SU-DHL-6 (cell line): ENCODE results near the gene RNF167.

Experiments
- CTCF ChIP-seq: fragments of 200-600 bp; sonication (generic); IDR thresholded peaks from one replicate; pipeline ENCODE4 v1.5.1; 2017; ENCODE audit warnings: antibody characterized with exemption, mild to moderate bottlenecking, low read length, moderate library complexity; ENCODE audit not compliant: insufficient read depth, poor library complexity, severe bottlenecking
- EZH2phosphoT487 ChIP-seq: fragments of 200-600 bp; sonication (generic), shearing (Covaris generic); conservative IDR thresholded peaks from 2 replicates; pipeline ENCODE4 v1.6.1; 2018; ENCODE audit warnings: mild to moderate bottlenecking, antibody characterized with exemption, low read length, moderate library complexity, mixed read lengths

- peak; percentile 84 for TF ChIP-seq CTCF
- no peak for TF ChIP-seq EZH2phosphoT487
Measured at GRCh38 chr17:4903051-4903818, 36.8 kb upstream of the RNF167 start, which contains the start of gene CHRNE.
